Ectodermal cell (in vitro differentiated cells): ENCODE measurements around the gene PRPF39.
A peak's percentile ranks its signal among the peaks of the same experiment; 100 is the strongest.
"Not testable (repeated sequence)": the region's sequence is repeated elsewhere in the genome, so short reads cannot be mapped to it uniquely, and the experiment has no call there.

Experiments used
- H3K27ac ChIP-seq: 2 replicates; pipeline ENCODE4 v1.7.0; 2013; ENCODE audit warnings: mild to moderate bottlenecking, low read depth, low read length; ENCODE audit not compliant: insufficient read depth, poor library complexity, severe bottlenecking
- H3K27me3 ChIP-seq: 2 replicates; pipeline ENCODE4 v1.7.0; 2013; ENCODE audit warnings: mild to moderate bottlenecking, low read length; ENCODE audit not compliant: insufficient read depth, control insufficient read depth, poor library complexity, severe bottlenecking
- H3K36me3 ChIP-seq: one replicate; pipeline ENCODE4 v1.7.0; 2013; ENCODE audit warnings: low read length; ENCODE audit not compliant: control insufficient read depth, insufficient read depth
- H3K4me1 ChIP-seq: one replicate; pipeline ENCODE4 v1.7.0; 2013; ENCODE audit warnings: low read length; ENCODE audit not compliant: control insufficient read depth, insufficient read depth
- H3K4me3 ChIP-seq: 2 replicates; pipeline ENCODE4 v1.7.0; 2013; ENCODE audit warnings: low read depth, low read length, control low read depth; ENCODE audit not compliant: insufficient read depth
- H3K9me3 ChIP-seq: 2 replicates; pipeline ENCODE4 v1.7.0; 2013; ENCODE audit warnings: mild to moderate bottlenecking, low read length, moderate library complexity; ENCODE audit not compliant: control insufficient read depth
- WGBS, 2 experiments: methylation state at CpG; one replicate each; pipeline ENCODE4 v1.1.7; 2013; ENCODE audit warnings: missing lambda C conversion rate in 2 of 2; 5-methylcytosine and 5-hydroxymethylcytosine counted together

The PRPF39 gene

GRCh38 chr14:45080416-45080968 is 3.4 kb upstream of the PRPF39 start:
- H3K4me3 ChIP-seq, H3K9me3 ChIP-seq, H3K36me3 ChIP-seq, H3K4me1 ChIP-seq, H3K27ac ChIP-seq, H3K27me3 ChIP-seq: not testable (repeated sequence)
- 95 to 96% methylated on average over 40 of the region's 40 CpGs for WGBS, 2 experiments

GRCh38 chr14:45081096-45081495 is 2.8 kb upstream of the PRPF39 start:
- not testable (repeated sequence) for H3K36me3 ChIP-seq, H3K27me3 ChIP-seq, H3K4me3 ChIP-seq, H3K9me3 ChIP-seq, H3K4me1 ChIP-seq, H3K27ac ChIP-seq
- WGBS, 2 experiments, result 95% methylated on average over 3 of the region's 3 CpGs

- Histone ChIP-seq H3K36me3 (no peaks in the 10 kb centered on the region), H3K27me3 (no peaks in the 10 kb centered on the region), H3K4me3 (no peak overlapping the region), H3K27ac (no peak overlapping the region), H3K9me3 (no peaks in the 10 kb centered on the region), H3K4me1 (no peaks in the 10 kb centered on the region)
- 93 to 98% methylated on average over 2 of the region's 2 CpGs for WGBS, 2 experiments
Measured at GRCh38 chr14:45082420-45082819, 1.5 kb upstream of the PRPF39 start.

- Histone ChIP-seq H3K9me3 (no peaks in the 10 kb centered on the region), H3K36me3 (no peaks in the 10 kb centered on the region), H3K27me3 (no peaks in the 10 kb centered on the region), H3K4me3 (peak overlapping the region; percentile 66), H3K4me1 (no peaks in the 10 kb centered on the region), H3K27ac (no peak overlapping the region)
- 6 to 7% methylated on average over 10 of the region's 10 CpGs for WGBS, 2 experiments
Measured at GRCh38 chr14:45083617-45083975, 320 bp upstream of the PRPF39 start.

- 9 to 18% methylated on average over 3 to 4 of the region's 4 CpGs for WGBS, 2 experiments
- H3K9me3 ChIP-seq, result no peaks in the 10 kb centered on the region
- H3K36me3 ChIP-seq, result no peaks in the 10 kb centered on the region
- H3K27me3 ChIP-seq, result no peaks in the 10 kb centered on the region
- no peaks in the 10 kb centered on the region for H3K4me1 ChIP-seq
- H3K27ac ChIP-seq, result no peak overlapping the region
- peak overlapping the region; percentile 66 for H3K4me3 ChIP-seq
Measured at GRCh38 chr14:45084946-45085346, 1.0 kb downstream of the PRPF39 start.

GRCh38 chr14:45089813-45090212 is 5.9 kb downstream of the PRPF39 start:
- Histone ChIP-seq H3K36me3 (no peaks in the 10 kb centered on the region), H3K27me3 (no peaks in the 10 kb centered on the region), H3K4me3 (no peak overlapping the region), H3K9me3 (no peaks in the 10 kb centered on the region), H3K27ac (no peak overlapping the region), H3K4me1 (no peaks in the 10 kb centered on the region)
- 86% methylated on average over 1 of the region's 1 CpG; no CpG with 5 or more reads in 1 of the 2 experiments for WGBS, 2 experiments

GRCh38 chr14:45091710-45092109 is 7.8 kb downstream of the PRPF39 start:
- 96 to 100% methylated on average over 2 of the region's 2 CpGs for WGBS, 2 experiments
- Histone ChIP-seq H3K9me3 (no peaks in the 10 kb centered on the region), H3K27me3 (no peaks in the 10 kb centered on the region), H3K4me3 (no peak overlapping the region), H3K4me1 (no peaks in the 10 kb centered on the region), H3K27ac (no peak overlapping the region), H3K36me3 (peaks cover 3% of the 10 kb centered on the region)

GRCh38 chr14:45094275-45094674 is 10.4 kb downstream of the PRPF39 start:
- Histone ChIP-seq H3K4me3 (no peak overlapping the region), H3K27me3 (no peaks in the 10 kb centered on the region), H3K4me1 (no peaks in the 10 kb centered on the region), H3K36me3 (peaks cover 18% of the 10 kb centered on the region), H3K27ac (no peak overlapping the region), H3K9me3 (no peaks in the 10 kb centered on the region)
- WGBS, 2 experiments, result 91 to 96% methylated on average over 2 of the region's 2 CpGs

GRCh38 chr14:45095143-45095542 is 11.2 kb downstream of the PRPF39 start:
- 94 to 96% methylated on average over 4 of the region's 4 CpGs for WGBS, 2 experiments
- Histone ChIP-seq H3K4me1 (no peaks in the 10 kb centered on the region), H3K36me3 (peaks cover 18% of the 10 kb centered on the region), H3K9me3 (no peaks in the 10 kb centered on the region), H3K27ac (no peak overlapping the region), H3K4me3 (no peak overlapping the region), H3K27me3 (no peaks in the 10 kb centered on the region)

GRCh38 chr14:45096218-45096617 is 12.3 kb downstream of the PRPF39 start:
- H3K4me3 ChIP-seq, result no peak overlapping the region
- H3K9me3 ChIP-seq, result no peaks in the 10 kb centered on the region
- H3K27me3 ChIP-seq, result no peaks in the 10 kb centered on the region
- 96 to 97% methylated on average over 4 of the region's 4 CpGs for WGBS, 2 experiments
- no peaks in the 10 kb centered on the region for H3K4me1 ChIP-seq
- H3K36me3 ChIP-seq, result peaks cover 18% of the 10 kb centered on the region
- H3K27ac ChIP-seq, result no peak overlapping the region

- Histone ChIP-seq H3K4me3 (no peak overlapping the region), H3K27ac (no peak overlapping the region), H3K27me3 (no peaks in the 10 kb centered on the region), H3K4me1 (no peaks in the 10 kb centered on the region), H3K36me3 (peaks cover 22% of the 10 kb centered on the region), H3K9me3 (no peaks in the 10 kb centered on the region)
Measured at GRCh38 chr14:45103806-45104205, 19.9 kb downstream of the PRPF39 start.
